HG03460 (cell line): ENCODE measurements around the gene MAML3.

Experiments
- ATAC-seq: cut with Tn5 transposase; IDR thresholded peaks from one replicate; pipeline ENCODE4 v1.9.1; 2021; ENCODE audit not compliant: unreplicated experiment

Gene MAML3

DNA sequence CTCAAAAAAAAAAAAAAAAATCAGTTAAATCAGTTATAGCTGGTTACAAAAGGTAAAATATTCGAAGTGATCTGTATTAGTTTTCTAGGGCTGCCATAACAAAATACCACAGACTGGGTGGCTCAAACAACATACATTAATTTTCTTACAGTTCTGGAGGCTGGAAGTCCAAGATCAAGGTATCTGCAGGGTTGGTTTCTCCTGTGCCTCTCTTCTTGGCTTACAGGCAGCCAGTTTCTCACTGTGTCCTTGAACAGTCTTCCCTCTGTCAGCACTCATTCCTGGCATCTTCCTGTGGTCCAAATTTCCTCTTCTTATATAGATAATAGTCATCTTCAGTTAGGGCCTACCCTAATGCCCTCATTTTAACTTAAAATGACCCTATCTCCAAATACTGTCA is 248.5 kb downstream of the MAML3 start:
- no peak for ATAC-seq

- no peak for ATAC-seq
Measured at GRCh38 chr4:139904406-139904805, 249.6 kb downstream of the MAML3 start.

DNA sequence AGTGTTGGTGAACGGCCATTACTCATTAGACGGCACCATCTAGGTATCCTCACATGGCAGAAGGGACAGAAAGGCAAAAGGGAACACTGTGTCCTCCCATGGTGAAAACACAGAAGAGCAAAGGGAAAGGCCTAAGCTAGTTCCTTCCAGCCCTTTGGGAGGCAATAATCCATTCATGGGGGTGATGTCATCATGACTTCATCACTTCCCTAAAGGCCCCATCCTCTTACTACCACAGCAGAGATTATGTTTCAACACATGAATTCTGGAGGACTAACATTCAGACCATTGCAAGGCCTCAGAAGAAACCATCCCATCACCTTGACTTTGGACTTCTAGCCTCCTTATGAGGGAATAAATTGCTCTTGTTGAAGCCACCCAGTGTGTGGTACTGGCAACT is 250.1 kb downstream of the MAML3 start:
- no peak for ATAC-seq

GRCh38 chr4:139902321-139903320 is 251.4 kb downstream of the MAML3 start:
- ATAC-seq, result no peak

GRCh38 chr4:139901531-139902320 is 252.3 kb downstream of the MAML3 start:
- ATAC-seq, result no peak

DNA sequence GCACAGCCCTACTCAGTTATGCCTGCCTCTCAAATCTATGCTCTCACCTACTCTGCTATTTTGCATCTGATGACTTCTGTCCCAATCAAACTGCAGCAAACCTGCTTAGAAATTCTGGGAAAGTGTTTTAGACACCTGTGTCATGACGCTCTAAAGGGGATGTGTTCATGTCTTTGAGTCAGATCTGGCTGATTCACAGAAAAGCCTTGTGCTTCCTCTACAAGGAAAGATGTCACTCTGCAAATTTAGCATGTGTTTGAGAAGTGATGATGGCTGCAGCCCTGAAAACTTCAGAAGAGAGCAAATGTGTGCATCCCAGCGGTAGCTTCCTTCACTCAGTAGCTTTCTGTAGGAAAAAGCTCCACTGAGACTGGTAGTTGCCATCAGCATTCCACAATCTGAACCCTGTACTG is 253.0 kb downstream of the MAML3 start:
- no peak for ATAC-seq

DNA sequence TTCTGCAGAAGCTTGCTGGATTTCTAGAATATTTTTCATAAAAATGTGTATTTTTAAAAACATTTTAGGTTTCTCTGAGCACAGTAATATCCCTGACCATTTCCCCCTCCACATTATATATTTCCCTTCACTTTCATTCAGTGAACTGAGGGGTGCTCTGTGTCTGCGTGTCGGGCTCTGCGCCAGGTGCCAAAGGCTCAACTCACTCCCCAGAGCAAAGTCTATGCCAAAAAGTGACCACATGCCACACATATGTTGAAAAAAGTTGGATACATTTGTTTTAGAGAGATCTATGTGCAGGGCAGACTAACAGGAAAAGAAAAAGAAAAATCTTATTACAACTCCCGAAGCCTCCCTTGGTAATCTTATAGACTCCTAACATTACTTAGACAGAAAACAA is 254.6 kb downstream of the MAML3 start:
- ATAC-seq, result no peak

DNA sequence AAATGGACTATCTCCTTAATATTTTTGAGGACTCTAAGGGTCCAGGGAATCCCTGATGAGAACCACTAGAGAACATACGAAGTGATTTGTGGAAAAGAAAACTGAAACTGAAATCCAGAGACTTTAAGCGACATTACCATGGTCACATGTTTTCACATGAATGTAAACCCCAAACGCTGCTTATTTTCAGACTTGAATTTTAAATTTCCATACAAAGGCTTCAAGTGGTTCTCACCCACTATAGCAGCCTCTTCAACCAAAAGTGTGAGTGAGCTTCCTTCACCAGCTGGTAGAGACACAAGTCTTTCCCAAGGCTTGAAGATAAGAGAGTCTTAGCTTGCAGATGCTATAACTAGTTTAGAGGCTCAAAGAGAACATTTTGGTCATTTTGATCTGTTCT is 255.7 kb downstream of the MAML3 start:
- ATAC-seq, result peak; percentile 59

DNA sequence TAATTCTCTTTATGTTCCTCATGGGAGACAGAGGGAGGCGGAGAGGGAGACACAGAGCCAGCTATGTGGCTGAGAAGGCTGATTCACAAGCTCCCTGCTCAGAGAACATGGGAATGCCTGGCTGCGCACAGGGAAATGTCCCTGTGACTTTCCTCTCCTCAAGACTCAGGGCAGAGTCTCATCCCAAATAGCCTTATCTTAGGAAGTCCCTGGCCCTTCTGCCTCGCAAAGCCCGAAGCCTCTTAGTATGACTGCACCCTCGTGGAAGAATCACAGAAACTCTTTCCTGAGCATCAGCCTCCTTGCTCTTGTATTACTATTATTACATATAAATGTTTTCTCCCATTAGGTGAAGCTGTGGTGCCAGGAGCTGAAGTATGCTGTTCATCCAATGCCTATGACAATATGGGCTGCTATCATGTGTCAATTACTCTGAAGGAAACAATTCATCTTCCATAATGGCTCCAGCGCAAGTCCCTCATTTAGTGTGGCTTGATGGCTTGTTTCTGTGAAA is 257.8 kb downstream of the MAML3 start:
- no peak for ATAC-seq

DNA sequence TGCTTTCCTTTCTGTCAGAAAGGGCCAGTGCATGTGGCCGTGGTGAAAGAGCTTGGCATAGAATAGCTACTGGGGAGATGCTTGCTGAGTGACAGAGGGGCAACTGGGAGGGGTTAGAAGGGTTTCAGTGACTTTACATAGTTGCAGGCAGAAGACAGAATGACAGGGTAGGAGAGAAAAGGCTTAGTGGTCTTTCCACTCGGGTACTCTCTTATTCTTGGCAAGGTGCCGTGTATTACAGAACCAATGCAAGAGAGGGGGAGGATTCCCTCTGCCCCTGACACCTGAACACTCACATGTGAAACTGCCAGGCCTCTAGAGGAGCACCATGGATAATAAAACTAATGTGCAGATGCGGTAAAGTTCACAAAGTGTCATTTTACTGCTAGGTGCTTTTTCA is 260.2 kb downstream of the MAML3 start:
- no peak for ATAC-seq

- no peak for ATAC-seq
Measured at GRCh38 chr4:139892973-139893736, 260.8 kb downstream of the MAML3 start.

DNA sequence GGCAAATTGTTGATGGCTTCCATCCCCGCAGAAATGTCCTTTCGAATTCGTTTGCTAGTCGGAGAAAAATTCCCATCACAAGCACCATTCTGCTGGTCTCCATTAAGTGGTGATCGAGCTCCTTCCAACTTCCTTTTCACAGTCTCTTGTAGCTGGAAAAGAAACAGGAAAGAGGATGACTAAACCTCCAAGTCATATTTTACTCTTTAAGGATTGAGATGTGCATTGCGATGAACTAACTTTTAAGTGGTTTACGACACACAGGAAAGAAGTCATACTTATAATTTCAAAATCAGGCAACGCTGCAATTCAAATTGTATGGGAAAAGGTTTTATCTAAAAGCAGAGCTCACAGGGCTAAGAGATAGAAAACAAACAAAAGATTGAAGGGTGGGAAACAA is 263.2 kb downstream of the MAML3 start:
- ATAC-seq, result no peak

GRCh38 chr4:139889901-139890300 is 264.1 kb downstream of the MAML3 start:
- ATAC-seq, result no peak

DNA sequence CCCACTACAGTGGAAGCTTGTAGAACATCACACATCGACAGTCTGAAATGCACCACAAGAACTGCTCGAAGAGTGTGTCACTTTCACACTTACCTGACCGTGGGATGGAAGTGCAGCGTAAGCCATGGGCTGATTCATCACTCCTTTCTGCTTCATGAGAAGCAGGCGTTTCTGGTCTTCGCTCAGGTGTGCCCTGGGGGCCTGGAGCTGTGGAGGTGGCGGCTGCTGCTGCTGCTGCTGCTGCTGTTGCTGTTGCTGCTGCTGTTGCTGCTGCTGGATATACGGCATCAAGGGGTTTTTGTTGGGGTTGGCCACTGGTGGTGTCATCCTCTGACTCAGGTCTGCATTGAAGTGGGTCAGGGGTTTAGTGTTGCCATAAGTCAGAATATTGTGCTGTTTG is 264.7 kb downstream of the MAML3 start:
- no peak for ATAC-seq

GRCh38 chr4:139887962-139888735 is 265.8 kb downstream of the MAML3 start:
- ATAC-seq, result peak; percentile 62

GRCh38 chr4:139887376-139887802 is 266.6 kb downstream of the MAML3 start:
- no peak for ATAC-seq

- ATAC-seq, result no peak
Measured at GRCh38 chr4:139886798-139887197, 267.2 kb downstream of the MAML3 start.

DNA sequence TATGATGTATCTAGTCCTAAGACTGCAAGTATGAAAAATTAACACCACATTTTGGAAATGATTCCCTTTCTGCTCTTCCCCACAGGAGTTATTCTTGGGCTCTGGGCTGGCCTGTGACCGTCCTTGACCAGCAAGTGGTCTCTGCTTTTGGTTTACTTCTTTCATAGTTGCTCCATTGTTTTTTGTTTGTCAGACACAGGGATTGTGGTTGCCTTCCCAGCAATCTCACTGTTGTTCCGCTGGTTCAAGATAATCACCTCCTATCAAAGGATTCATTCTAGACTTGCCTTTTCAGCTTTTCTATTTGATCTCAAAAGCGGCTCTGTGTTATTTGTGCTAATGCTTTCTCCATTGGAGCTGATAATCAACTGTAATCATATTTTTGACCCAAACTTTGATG is 269.5 kb downstream of the MAML3 start:
- ATAC-seq, result no peak

DNA sequence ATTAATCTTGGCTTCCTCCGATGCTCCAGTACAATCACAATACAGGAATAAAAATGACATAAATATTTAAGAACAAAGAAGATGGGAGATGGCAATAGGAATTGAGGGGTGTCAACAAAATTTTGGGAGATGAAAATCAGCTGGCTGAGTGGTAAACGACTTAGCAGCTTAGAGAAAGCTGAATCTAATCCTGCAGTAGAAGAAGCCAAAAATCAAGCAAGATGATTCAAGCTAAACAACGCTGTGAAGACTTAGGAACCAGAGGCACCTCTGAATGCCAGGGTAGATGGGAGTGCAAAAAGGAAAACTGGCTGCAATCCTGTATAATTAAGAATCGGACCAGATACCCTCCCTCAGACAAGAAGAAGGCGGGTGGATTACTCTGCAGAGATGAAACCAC is 273.1 kb downstream of the MAML3 start:
- no peak for ATAC-seq

GRCh38 chr4:139878050-139878449 is 275.9 kb downstream of the MAML3 start:
- no peak for ATAC-seq
